Ovary (tissue), 9 donors: Measurements from ENCODE around the gene VPS51. TPM values are rescaled to one million over a fixed set of nuclear protein-coding genes. Genes with fewer than 3 reads are reported as not detected.

Experiments used
- DNase-seq, 5 donors: peaks; one replicate each; pipeline ENCODE4 v3.0.0-alpha.2; 2019 to 2020
- H3K27ac ChIP-seq, 2 donors: fragments of 200-600 bp; one replicate each; pipeline versions ENCODE4 v1.5.1 to v1.8.0; 2019 to 2022
- H3K27me3 ChIP-seq: fragments of 200-600 bp; one replicate; pipeline ENCODE4 v1.8.0; 2022
- H3K36me3 ChIP-seq: fragments of 200-600 bp; sonication (generic); one replicate; pipeline ENCODE4 v1.5.1; 2019
- H3K4me1 ChIP-seq: one replicate; pipeline ENCODE4 v1.8.1; 2013; ENCODE audit warnings: mild to moderate bottlenecking, moderate library complexity; ENCODE audit not compliant: insufficient read depth
- H3K4me3 ChIP-seq: fragments of 200-600 bp; sonication (generic); one replicate; pipeline ENCODE4 v1.5.1; 2017
- H3K9me3 ChIP-seq, 2 donors: fragments of 200-600 bp in 1 of 2; sonication (generic) in 1 of 2; one replicate each; pipeline versions ENCODE4 v1.5.1 to v1.8.1; 2013 to 2019; ENCODE audit warnings: mild to moderate bottlenecking in 1 of 2, moderate library complexity in 1 of 2
- CTCF ChIP-seq, 3 donors: fragments of 450-650 bp in 2 of 3; fragments of 200-600 bp in 1 of 3; IDR thresholded peaks; one replicate each; pipeline versions ENCODE4 v1.5.1 to v1.8.0; 2016 to 2022; ENCODE audit warnings: antibody characterized with exemption in 3 of 3, mild to moderate bottlenecking in 1 of 3
- EP300 ChIP-seq: sonication (generic); formaldehyde crosslinking; IDR thresholded peaks from one replicate; pipeline ENCODE4 v1.6.1; 2017; ENCODE audit warnings: antibody characterized with exemption
- POLR2A ChIP-seq: fragments of 450-650 bp; IDR thresholded peaks from one replicate; pipeline ENCODE4 v1.6.1; 2017; ENCODE audit warnings: antibody characterized with exemption, mild to moderate bottlenecking, moderate library complexity
- WGBS, 3 donors: extraction: QIAGEN DNeasy Blood & Tissue Kit in 1 of 3; methylation state at CpG; one replicate each; pipeline versions ENCODE4 v1.1.5 to v1.1.7; 2013 to 2017; 5-methylcytosine and 5-hydroxymethylcytosine counted together
- intact Hi-C, 4 donors: fragments of 100-400 bp; cut with DNase I; formaldehyde crosslinking; loops; one replicate each; pipeline versions ENCODE4 v1.11.0 to v1.15.1; 2022 to 2023
- polyA plus RNA-seq, 2 donors: library from polyadenylated mRNA; stranded (reverse); fragments of 200-250 nt in 1 of 2; fragments of 350-450 nt in 1 of 2; fragmentation: Illumina TruSeq in 1 of 2; extraction: RNeasy Lipid Tissue Mini Kit (QIAGEN cat#74804) in 1 of 2; gene quantifications; one replicate each; pipeline ENCODE4 v1.2.3, GENCODE V29; 2013 to 2014
- total RNA-seq, 7 donors: library from RNA; depleted of rRNA in 2 of 7; stranded (reverse); fragments of >200 nt in 2 of 7; fragmentation: NEBNext Ultra II Directional in 3 of 7; extraction: Animal tissue kit (Norgen Biotek cat#: 25700) in 3 of 7; gene quantifications; one replicate each; pipeline versions ENCODE4 v1.1.0 to v1.2.4, GENCODE V29; 2016 to 2023
- donor health status: DM: no; HTN: no; CAD: no; lungs with moderate emphysema.
- donor health status: DM: no; HTN: no; CAD: no.
- donor health status: Bipolar disorder and iron deficiency.
- donor health status: DM: yes; HTN: yes; CAD: no.
- donor health status: DM: no; HTN: no; CAD: no.
- donor health status: DM: yes; HTN: yes; CAD: no.

The VPS51 gene
- total and polyA plus RNA-seq, 9 donors = 51.1 to 543 (median 221) TPM

GRCh38 chr11:65083134-65083833 is 12.7 kb upstream of the VPS51 start:
- intact Hi-C loops = loop anchor here in 1 of 4 donors (5.0 kb wide), 1 partner anchor 34 kb away; the partner anchor contains the start of gene ZNHIT2
- peak overlapping the region; percentile 77 for H3K4me3 ChIP-seq
- no peaks in the 10 kb centered on the region for H3K36me3 ChIP-seq
- peak overlapping the region in 1 of 2 donors; percentile 86 for H3K27ac ChIP-seq
- peaks cover 7% of the 10 kb centered on the region for H3K4me1 ChIP-seq
- no peak for TF ChIP-seq CTCF (IDR thresholded peaks at IDR 0.05)
- TF ChIP-seq EP300 = no peak
- TF ChIP-seq POLR2A = no peak
- H3K9me3 ChIP-seq = no peaks in the 10 kb centered on the region
- no peak for DNase-seq
- WGBS, 3 donors = 4 to 6% (median 4%) methylated on average over 13 of the region's 13 CpGs
- H3K27me3 ChIP-seq = no peaks in the 10 kb centered on the region

GRCh38 chr11:65083834-65084597 is 12.0 kb upstream of the VPS51 start, which contains the start of the genes CDCA5 and ZFPL1:
TSS of gene CDCA5 (minus strand) at chr11:65084040. CDS start at chr11:65083978, 62 bp downstream.
TSS of gene ZFPL1 (plus strand) at chr11:65084222. CDS start at chr11:65084699, 477 bp downstream.
- peak; percentile 92 to 97 (median 95) for DNase-seq
- Histone ChIP-seq H3K4me3 (peak within 1 kb of the TSS; percentile 77), H3K4me1 (peaks cover 7% of the 10 kb centered on the region), H3K36me3 (no peaks in the 10 kb centered on the region), H3K27ac (peak within 1 kb of the TSS; percentile 75 to 86), H3K9me3 (no peaks in the 10 kb centered on the region), H3K27me3 (no peaks in the 10 kb centered on the region)
- 0 to 1% (median 1%) methylated on average over 49 to 79 of the region's 79 CpGs for WGBS, 3 donors
- intact Hi-C loops = loop anchor here in 1 of 4 donors (5.0 kb wide), 1 partner anchor 33 kb away; the partner anchor contains the start of gene ZNHIT2
- peak; percentile 75 for TF ChIP-seq POLR2A
- no peak for TF ChIP-seq CTCF (IDR thresholded peaks at IDR 0.05)
- TF ChIP-seq EP300 = peak; percentile 18

DNA sequence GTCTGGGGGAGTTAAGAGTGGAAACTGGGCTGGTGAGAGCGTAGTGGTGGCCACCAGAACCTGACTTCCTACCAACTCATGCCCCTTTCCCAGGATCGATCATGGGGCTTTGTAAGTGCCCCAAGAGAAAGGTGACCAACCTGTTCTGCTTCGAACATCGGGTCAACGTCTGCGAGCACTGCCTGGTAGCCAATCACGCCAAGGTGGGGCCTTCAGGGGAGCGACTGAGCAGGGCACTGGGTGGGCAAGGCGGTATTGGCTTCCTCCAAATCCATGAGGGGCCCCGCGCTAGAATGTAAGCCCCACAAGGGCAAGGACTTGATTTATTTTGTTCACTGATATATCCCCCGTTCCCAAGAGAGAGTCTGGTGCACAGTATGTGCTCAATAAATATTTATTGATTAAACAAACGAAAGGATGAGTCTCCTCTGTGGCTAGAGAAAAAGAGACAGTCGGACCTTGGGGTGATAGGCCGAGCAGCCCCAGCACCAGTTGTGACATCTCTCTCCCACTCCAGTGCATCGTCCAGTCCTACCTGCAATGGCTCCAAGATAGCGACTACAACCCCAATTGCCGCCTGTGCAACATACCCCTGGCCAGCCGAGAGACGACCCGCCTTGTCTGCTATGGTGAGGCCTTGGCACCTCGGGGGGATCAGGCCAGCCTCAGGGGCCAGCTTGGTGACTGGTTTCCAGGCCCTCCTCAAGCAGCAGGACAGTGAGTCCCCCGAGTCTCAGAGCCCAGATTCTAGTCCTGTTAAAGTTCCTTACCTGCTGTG is 11.2 kb upstream of the VPS51 start:
- Histone ChIP-seq H3K36me3 (no peaks in the 10 kb centered on the region), H3K27ac (peak overlapping the region; percentile 75 to 86), H3K4me1 (peaks cover 7% of the 10 kb centered on the region), H3K9me3 (no peaks in the 10 kb centered on the region), H3K4me3 (peak overlapping the region; percentile 77), H3K27me3 (no peaks in the 10 kb centered on the region)
- 38 to 42% (median 38%) methylated on average over 23 of the region's 23 CpGs for WGBS, 3 donors
- DNase-seq = no peak
- intact Hi-C loops = loop anchor here in 2 of 4 donors (5.0 kb wide), 2 partner anchors 33 to 72 kb away; partner anchors contain the start of genes ARL2 (in 1 of the 2) and ZNHIT2 (in 1 of the 2)
- TF ChIP-seq POLR2A (no peak), CTCF (IDR thresholded peaks at IDR 0.05) (no peak), EP300 (no peak)

GRCh38 chr11:65085446-65085845 is 10.6 kb upstream of the VPS51 start:
- no peaks in the 10 kb centered on the region for H3K36me3 ChIP-seq
- DNase-seq = no peak
- H3K9me3 ChIP-seq = no peaks in the 10 kb centered on the region
- WGBS, 3 donors = 86 to 93% (median 88%) methylated on average over 4 of the region's 4 CpGs
- no peak overlapping the region for H3K4me3 ChIP-seq
- intact Hi-C loops = loop anchor here in 1 of 4 donors (5.0 kb wide), 1 partner anchor 73 kb away; the partner anchor contains the start of gene ARL2
- no peaks in the 10 kb centered on the region for H3K27me3 ChIP-seq
- no peak overlapping the region for H3K27ac ChIP-seq
- TF ChIP-seq CTCF (IDR thresholded peaks at IDR 0.05) = no peak
- no peak for TF ChIP-seq EP300
- no peak for TF ChIP-seq POLR2A
- peaks cover 7% of the 10 kb centered on the region for H3K4me1 ChIP-seq
